Measurements from ENCODE around the gene TMEM147.

- no peak for TF ChIP-seq CTCF (CRISPR knock-in tag; IDR thresholded peaks at IDR 0.05)
- no peak for TF ChIP-seq EZH2 (conservative IDR thresholded peaks at IDR 0.05; ENCODE audit: low read depth, low read length)
- TF ChIP-seq CREB3 (CRISPR knock-in tag; IDR thresholded peaks at IDR 0.05), result no peak
- TF ChIP-seq ZNF235 (CRISPR knock-in tag; IDR thresholded peaks at IDR 0.05; ENCODE audit: borderline replicate concordance), result no peak
- no peak for TF ChIP-seq POLR2A (IDR thresholded peaks at IDR 0.05; ENCODE audit: insufficient read depth in 1 of 2, low read depth in 2 of 2, low read length in 2 of 2)
- no peak for TF ChIP-seq HMGXB4 (CRISPR knock-in tag; IDR thresholded peaks at IDR 0.05; ENCODE audit: borderline replicate concordance in 1 of 2, low read depth in 1 of 2)
- TF ChIP-seq ELF4 (CRISPR knock-in tag; IDR thresholded peaks at IDR 0.05; ENCODE audit: borderline replicate concordance), result no peak
- no peak for TF ChIP-seq ZNF792 (CRISPR knock-in tag; IDR thresholded peaks at IDR 0.05)
- TF ChIP-seq ZNF101 (CRISPR knock-in tag; IDR thresholded peaks at IDR 0.05; ENCODE audit: borderline replicate concordance, low read depth), result no peak
- no peak for TF ChIP-seq JUN (CRISPR knock-in tag; IDR thresholded peaks at IDR 0.05)
- no peak for TF ChIP-seq KDM6A (CRISPR knock-in tag; IDR thresholded peaks at IDR 0.05; ENCODE audit: low read depth)
- no peak for TF ChIP-seq ARID2 (CRISPR knock-in tag; IDR thresholded peaks at IDR 0.05; ENCODE audit: borderline replicate concordance)
Observed at GRCh38 chr19:35554076-35554475, 8.7 kb downstream of the TMEM147 start.

Measured in HepG2 (cell line).